HL-60 (cell line): ENCODE measurements around the gene FBN2.

Source experiments
- DNase-seq, 2 experiments: peaks; one replicate each; pipeline ENCODE4 v3.0.0-alpha.2; 2010 to 2020; ENCODE audit warnings: low read depth in 1 of 2, low spot score in 1 of 2
- H3K27ac ChIP-seq: fragments of 250-450 bp; sonication (Bioruptor Pico); replicated peaks from 2 replicates; pipeline ENCODE4 v1.5.1; 2020; ENCODE audit warnings: mild to moderate bottlenecking, moderate library complexity
- H3K27me3 ChIP-seq: fragments of 250-450 bp; sonication (Bioruptor Pico); 2 replicates; pipeline ENCODE4 v1.5.1; 2021; ENCODE audit warnings: mild to moderate bottlenecking, moderate library complexity; ENCODE audit not compliant: insufficient read depth, poor library complexity, severe bottlenecking
- H3K4me3 ChIP-seq: replicated peaks from 2 replicates; pipeline ENCODE4 v1.5.1; 2011; ENCODE audit warnings: mild to moderate bottlenecking, control low read depth, low read length; ENCODE audit not compliant: insufficient read depth
- GABPA ChIP-seq: IDR thresholded peaks from 2 replicates; pipeline ENCODE4 v1.6.1; 2012; ENCODE audit warnings: low read depth
- POLR2AphosphoS5 ChIP-seq: IDR thresholded peaks from 2 replicates; pipeline ENCODE4 v1.6.1; 2012; ENCODE audit warnings: low read depth
- SPI1 ChIP-seq: IDR thresholded peaks from 2 replicates; pipeline ENCODE4 v1.6.1; 2012; ENCODE audit warnings: low read depth, mild to moderate bottlenecking, borderline replicate concordance
- TF ChIP-seq, protein P1 (sequence below): IDR thresholded peaks from 2 replicates; pipeline ENCODE4 v1.6.1; 2012; ENCODE audit warnings: low read depth; ENCODE audit not compliant: insufficient replicate concordance
- TF ChIP-seq, protein P2 (sequence below): IDR thresholded peaks from one replicate; pipeline ENCODE4 v1.5.1; 2011; ENCODE audit warnings: low read length, control low read depth, inconsistent platforms; ENCODE audit not compliant: insufficient read depth

Gene FBN2

DNA sequence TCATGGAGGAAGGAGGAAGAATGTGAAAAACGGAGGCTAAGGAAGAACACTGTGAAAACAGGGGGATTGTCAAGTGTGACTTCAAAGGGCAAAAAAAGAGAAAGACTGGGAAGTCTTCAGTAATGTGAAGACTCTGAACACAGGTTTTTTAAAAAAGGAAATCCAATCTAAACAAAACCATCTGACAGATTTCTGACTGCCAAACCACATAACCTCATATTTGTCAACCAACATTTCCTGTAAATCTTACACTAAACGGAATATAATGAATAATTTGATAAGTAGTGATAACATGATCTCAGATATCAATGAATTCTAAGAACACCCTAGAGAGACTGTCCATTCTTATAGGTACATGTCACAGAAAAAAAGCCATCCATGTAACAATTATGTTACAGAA lies 124.7 kb downstream of the FBN2 start:
- Histone ChIP-seq H3K27me3 (no peaks in the 10 kb centered on the region), H3K4me3 (no peak overlapping the region), H3K27ac (no peak overlapping the region)
- TF ChIP-seq, protein P1, sequence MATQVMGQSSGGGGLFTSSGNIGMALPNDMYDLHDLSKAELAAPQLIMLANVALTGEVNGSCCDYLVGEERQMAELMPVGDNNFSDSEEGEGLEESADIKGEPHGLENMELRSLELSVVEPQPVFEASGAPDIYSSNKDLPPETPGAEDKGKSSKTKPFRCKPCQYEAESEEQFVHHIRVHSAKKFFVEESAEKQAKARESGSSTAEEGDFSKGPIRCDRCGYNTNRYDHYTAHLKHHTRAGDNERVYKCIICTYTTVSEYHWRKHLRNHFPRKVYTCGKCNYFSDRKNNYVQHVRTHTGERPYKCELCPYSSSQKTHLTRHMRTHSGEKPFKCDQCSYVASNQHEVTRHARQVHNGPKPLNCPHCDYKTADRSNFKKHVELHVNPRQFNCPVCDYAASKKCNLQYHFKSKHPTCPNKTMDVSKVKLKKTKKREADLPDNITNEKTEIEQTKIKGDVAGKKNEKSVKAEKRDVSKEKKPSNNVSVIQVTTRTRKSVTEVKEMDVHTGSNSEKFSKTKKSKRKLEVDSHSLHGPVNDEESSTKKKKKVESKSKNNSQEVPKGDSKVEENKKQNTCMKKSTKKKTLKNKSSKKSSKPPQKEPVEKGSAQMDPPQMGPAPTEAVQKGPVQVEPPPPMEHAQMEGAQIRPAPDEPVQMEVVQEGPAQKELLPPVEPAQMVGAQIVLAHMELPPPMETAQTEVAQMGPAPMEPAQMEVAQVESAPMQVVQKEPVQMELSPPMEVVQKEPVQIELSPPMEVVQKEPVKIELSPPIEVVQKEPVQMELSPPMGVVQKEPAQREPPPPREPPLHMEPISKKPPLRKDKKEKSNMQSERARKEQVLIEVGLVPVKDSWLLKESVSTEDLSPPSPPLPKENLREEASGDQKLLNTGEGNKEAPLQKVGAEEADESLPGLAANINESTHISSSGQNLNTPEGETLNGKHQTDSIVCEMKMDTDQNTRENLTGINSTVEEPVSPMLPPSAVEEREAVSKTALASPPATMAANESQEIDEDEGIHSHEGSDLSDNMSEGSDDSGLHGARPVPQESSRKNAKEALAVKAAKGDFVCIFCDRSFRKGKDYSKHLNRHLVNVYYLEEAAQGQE = no peak
- TF ChIP-seq POLR2AphosphoS5 (no peak), SPI1 (no peak), GABPA (no peak)
- TF ChIP-seq, protein P2, sequence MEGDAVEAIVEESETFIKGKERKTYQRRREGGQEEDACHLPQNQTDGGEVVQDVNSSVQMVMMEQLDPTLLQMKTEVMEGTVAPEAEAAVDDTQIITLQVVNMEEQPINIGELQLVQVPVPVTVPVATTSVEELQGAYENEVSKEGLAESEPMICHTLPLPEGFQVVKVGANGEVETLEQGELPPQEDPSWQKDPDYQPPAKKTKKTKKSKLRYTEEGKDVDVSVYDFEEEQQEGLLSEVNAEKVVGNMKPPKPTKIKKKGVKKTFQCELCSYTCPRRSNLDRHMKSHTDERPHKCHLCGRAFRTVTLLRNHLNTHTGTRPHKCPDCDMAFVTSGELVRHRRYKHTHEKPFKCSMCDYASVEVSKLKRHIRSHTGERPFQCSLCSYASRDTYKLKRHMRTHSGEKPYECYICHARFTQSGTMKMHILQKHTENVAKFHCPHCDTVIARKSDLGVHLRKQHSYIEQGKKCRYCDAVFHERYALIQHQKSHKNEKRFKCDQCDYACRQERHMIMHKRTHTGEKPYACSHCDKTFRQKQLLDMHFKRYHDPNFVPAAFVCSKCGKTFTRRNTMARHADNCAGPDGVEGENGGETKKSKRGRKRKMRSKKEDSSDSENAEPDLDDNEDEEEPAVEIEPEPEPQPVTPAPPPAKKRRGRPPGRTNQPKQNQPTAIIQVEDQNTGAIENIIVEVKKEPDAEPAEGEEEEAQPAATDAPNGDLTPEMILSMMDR = no peak
- no peak for DNase-seq

GRCh38 chr5:128412145-128412930 lies 125.7 kb downstream of the FBN2 start:
- H3K27ac ChIP-seq = no peak overlapping the region
- no peak overlapping the region for H3K4me3 ChIP-seq
- H3K27me3 ChIP-seq = no peaks in the 10 kb centered on the region
- DNase-seq = no peak
- no peak for TF ChIP-seq SPI1
- TF ChIP-seq GABPA = no peak
- TF ChIP-seq POLR2AphosphoS5 = no peak
- TF ChIP-seq, protein P2 = no peak
- TF ChIP-seq, protein P1 = no peak

- H3K27me3 ChIP-seq = no peaks in the 10 kb centered on the region
- TF ChIP-seq SPI1 = no peak
- TF ChIP-seq, protein P1 = no peak
- TF ChIP-seq, protein P2 = no peak
- TF ChIP-seq POLR2AphosphoS5 = no peak
- TF ChIP-seq GABPA = no peak
- no peak for DNase-seq
- no peak overlapping the region for H3K27ac ChIP-seq
- H3K4me3 ChIP-seq = no peak overlapping the region
Measured at GRCh38 chr5:128409166-128409800, 128.8 kb downstream of the FBN2 start.
